OCI-LY7 (cell line): ENCODE data around the gene ANKRD33B.

Source experiments
- EZH2phosphoT487 ChIP-seq: fragments of 200-600 bp; sonication (generic); IDR thresholded peaks from 2 replicates; pipeline ENCODE4 v1.6.1; 2018; ENCODE audit warnings: low read depth, borderline replicate concordance, mild to moderate bottlenecking, mixed run types, antibody characterized with exemption, low read length, moderate library complexity, mixed read lengths
- TF ChIP-seq, protein P1 (sequence below): fragments of 200-600 bp; sonication (generic); conservative IDR thresholded peaks from 2 replicates; pipeline ENCODE4 v1.5.1; 2014; ENCODE audit warnings: mild to moderate bottlenecking, antibody characterized with exemption, low read length, moderate library complexity, mixed read lengths

DNA sequence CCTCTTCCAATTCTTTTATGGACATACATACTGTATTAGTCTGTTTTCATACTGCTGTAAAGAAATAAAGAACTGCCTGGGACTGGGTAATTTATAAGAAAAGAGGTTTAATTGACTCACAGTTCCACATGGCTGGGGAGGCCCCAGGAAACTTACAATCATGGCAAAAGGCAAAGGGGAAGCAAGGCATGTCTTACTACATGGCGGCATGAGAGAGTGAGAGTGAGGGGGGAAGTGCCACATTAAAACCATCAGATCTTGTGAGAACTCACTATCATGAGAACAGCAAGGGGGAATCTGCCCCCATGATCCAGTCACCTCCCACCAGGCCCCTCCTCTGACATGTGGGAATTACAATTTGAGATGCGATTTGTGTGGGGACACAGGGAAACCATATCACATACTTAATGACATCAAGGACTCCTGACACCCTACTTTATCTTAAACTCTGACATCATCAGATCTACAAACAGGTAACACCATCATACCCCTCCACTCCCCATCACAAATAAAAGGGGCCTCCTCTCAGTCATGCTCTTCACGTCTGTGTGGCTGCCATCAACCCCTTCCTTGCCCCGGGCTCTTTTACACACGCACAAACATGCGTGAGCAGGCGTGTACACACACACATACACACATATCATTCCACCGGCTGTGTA is 9.7 kb downstream of the ANKRD33B start:
- TF ChIP-seq, protein P1, sequence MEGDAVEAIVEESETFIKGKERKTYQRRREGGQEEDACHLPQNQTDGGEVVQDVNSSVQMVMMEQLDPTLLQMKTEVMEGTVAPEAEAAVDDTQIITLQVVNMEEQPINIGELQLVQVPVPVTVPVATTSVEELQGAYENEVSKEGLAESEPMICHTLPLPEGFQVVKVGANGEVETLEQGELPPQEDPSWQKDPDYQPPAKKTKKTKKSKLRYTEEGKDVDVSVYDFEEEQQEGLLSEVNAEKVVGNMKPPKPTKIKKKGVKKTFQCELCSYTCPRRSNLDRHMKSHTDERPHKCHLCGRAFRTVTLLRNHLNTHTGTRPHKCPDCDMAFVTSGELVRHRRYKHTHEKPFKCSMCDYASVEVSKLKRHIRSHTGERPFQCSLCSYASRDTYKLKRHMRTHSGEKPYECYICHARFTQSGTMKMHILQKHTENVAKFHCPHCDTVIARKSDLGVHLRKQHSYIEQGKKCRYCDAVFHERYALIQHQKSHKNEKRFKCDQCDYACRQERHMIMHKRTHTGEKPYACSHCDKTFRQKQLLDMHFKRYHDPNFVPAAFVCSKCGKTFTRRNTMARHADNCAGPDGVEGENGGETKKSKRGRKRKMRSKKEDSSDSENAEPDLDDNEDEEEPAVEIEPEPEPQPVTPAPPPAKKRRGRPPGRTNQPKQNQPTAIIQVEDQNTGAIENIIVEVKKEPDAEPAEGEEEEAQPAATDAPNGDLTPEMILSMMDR: no peak
- no peak for TF ChIP-seq EZH2phosphoT487
